HEK293 (cell line): ENCODE results near the gene DENND1A.
A peak's percentile ranks its signal among the peaks of the same experiment; 100 is the strongest.

ENCODE experiments used
- CTCF ChIA-PET: fragments of 350-600 bp; formaldehyde crosslinking; extraction: SDS; loops from one replicate; lab custom pipeline; 2021; ENCODE audit warnings: antibody characterized with exemption; lab: Yijun Ruan, JAX
- POLR2A ChIA-PET: fragments of 300-600 bp; formaldehyde crosslinking; extraction: SDS; loops from one replicate; lab custom pipeline; 2020; ENCODE audit warnings: antibody characterized with exemption, inconsistent platforms; lab: Yijun Ruan, JAX
- H3K27ac ChIP-seq: fragments of 200-500 bp; sonication (Bioruptor generic); 2 replicates; pipeline ENCODE4 v1.5.1; 2014; ENCODE audit warnings: low read depth, low read length, control low read depth, inconsistent platforms; ENCODE audit errors: extremely low read depth
- H3K36me3 ChIP-seq, 2 experiments: fragments of 200-500 bp in 1 of 2; sonication (Bioruptor generic) in 1 of 2; 1 replicate in 1 of 2; 2 replicates in 1 of 2; pipeline ENCODE4 v1.5.1; 2014 to 2017; ENCODE audit warnings: inconsistent platforms in 2 of 2, low read length in 2 of 2; ENCODE audit not compliant: control insufficient read depth in 2 of 2, insufficient read depth in 1 of 2
- H3K4me1 ChIP-seq: fragments of 200-500 bp; sonication (Bioruptor generic); 2 replicates; pipeline ENCODE4 v1.5.1; 2014; ENCODE audit warnings: mild to moderate bottlenecking, low read length, inconsistent platforms; ENCODE audit not compliant: control insufficient read depth, insufficient read depth
- H3K4me3 ChIP-seq: 2 replicates; pipeline ENCODE4 v1.5.1; 2011; ENCODE audit warnings: low read depth, mild to moderate bottlenecking, control low read depth, low read length, moderate library complexity
- H3K9me3 ChIP-seq: fragments of 200-500 bp; sonication (Bioruptor generic); 2 replicates; pipeline ENCODE4 v1.5.1; 2014; ENCODE audit warnings: low read depth, low read length, inconsistent platforms; ENCODE audit not compliant: control insufficient read depth, insufficient read depth
- PRDM4 ChIP-seq: fragments of 450-650 bp; formaldehyde crosslinking; IDR thresholded peaks from 2 replicates; pipeline ENCODE4 v1.5.1; 2017; ENCODE audit warnings: missing biosample characterization, missing genetic modification characterization
- ZBTB6 ChIP-seq: fragments of 450-650 bp; formaldehyde crosslinking; IDR thresholded peaks from 2 replicates; pipeline ENCODE4 v1.5.1; 2017; ENCODE audit warnings: missing biosample characterization, missing genetic modification characterization
- ZNF157 ChIP-seq: fragments of 450-650 bp; formaldehyde crosslinking; IDR thresholded peaks from 2 replicates; pipeline ENCODE4 v1.5.1; 2016; ENCODE audit warnings: missing biosample characterization, missing genetic modification characterization
- ZNF174 ChIP-seq: fragments of 450-650 bp; formaldehyde crosslinking; IDR thresholded peaks from 2 replicates; pipeline ENCODE4 v1.5.0; 2017; ENCODE audit warnings: missing biosample characterization, mild to moderate bottlenecking, missing genetic modification characterization
- ZNF175 ChIP-seq: fragments of 450-650 bp; formaldehyde crosslinking; IDR thresholded peaks from 2 replicates; pipeline ENCODE4 v1.5.1; 2016; ENCODE audit warnings: missing biosample characterization, missing genetic modification characterization
- ZNF214 ChIP-seq: fragments of 450-650 bp; formaldehyde crosslinking; IDR thresholded peaks from 2 replicates; pipeline ENCODE4 v1.5.1; 2017; ENCODE audit warnings: missing biosample characterization, mild to moderate bottlenecking, missing genetic modification characterization, borderline replicate concordance
- ZNF571 ChIP-seq: fragments of 450-650 bp; formaldehyde crosslinking; IDR thresholded peaks from 2 replicates; pipeline ENCODE4 v1.5.0; 2017; ENCODE audit warnings: missing biosample characterization, missing genetic modification characterization
- ZNF596 ChIP-seq: fragments of 450-650 bp; IDR thresholded peaks from 2 replicates; pipeline ENCODE4 v1.5.0; 2018; ENCODE audit warnings: missing biosample characterization, mild to moderate bottlenecking, missing genetic modification characterization, moderate library complexity
- ZNF658 ChIP-seq: fragments of 450-650 bp; formaldehyde crosslinking; IDR thresholded peaks from 2 replicates; pipeline ENCODE4; 2016; ENCODE audit warnings: missing biosample characterization, missing genetic modification characterization
- ZNF785 ChIP-seq: fragments of 450-650 bp; formaldehyde crosslinking; IDR thresholded peaks from 2 replicates; pipeline ENCODE4 v1.5.1; 2016; ENCODE audit warnings: missing biosample characterization, missing genetic modification characterization
- TF ChIP-seq, protein P1 (sequence below): fragments of 450-650 bp; formaldehyde crosslinking; IDR thresholded peaks from 2 replicates; pipeline ENCODE4 v1.5.1; 2016; ENCODE audit warnings: missing biosample characterization, missing genetic modification characterization
- TF ChIP-seq, protein P2 (sequence below): fragments of 450-650 bp; formaldehyde crosslinking; conservative IDR thresholded peaks from 2 replicates; pipeline ENCODE4 v1.5.1; 2016; ENCODE audit warnings: low read depth, missing biosample characterization, missing genetic modification characterization

DENND1A gene

DNA sequence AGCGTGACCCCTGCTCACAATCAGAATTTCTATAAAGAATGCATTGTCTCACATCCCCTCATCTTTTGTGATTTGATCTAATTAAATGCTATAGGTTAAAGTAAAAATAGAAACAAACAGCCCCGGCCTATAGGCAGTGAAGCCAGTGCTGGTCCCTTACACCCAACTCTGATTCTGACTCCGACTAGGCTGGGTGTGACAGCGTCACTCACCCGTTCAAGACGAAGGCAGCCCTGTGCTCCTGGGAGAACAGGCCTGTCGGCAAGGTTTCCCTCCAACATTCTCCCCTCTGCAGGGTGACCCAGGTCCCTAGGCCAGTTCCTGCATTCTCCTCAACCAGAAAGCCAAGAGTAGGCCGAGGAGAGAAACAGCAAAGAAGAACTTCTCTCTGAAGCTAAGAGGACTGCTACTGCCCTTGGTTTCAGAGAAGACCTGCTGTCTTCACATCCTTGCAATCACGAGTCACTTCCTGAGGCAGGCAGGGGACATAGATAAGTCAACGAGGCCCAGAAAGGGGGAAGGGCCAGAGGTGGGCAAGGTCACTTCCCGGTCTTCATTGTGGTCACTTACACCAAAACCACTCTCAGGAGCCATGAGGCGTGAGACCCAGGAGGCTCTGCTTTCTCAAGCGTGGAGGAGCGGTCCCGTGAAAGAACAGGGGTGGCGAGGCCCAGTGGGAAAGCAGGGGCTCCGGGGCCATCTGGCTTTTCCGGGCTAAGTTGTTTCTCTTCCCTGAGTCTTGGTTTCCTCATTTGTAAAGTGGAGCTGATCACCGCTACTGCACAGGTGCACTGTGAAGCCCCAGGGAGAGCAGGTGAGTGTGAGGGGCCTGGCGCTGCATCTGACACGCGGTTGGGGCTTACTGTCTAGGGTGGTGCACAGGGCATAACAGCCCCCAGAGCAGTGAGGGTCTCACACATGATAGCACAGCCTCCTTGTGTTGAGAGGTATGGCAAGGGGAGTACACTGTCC is 373.2 kb downstream of the DENND1A start:
- Histone ChIP-seq H3K4me1 (no peaks in the 10 kb centered on the region), H3K27ac (no peak overlapping the region), H3K36me3 (peaks cover 0 to 14% of the 10 kb centered on the region in 2 experiments; a peak in 1 of 3 replicates), H3K4me3 (no peak overlapping the region), H3K9me3 (no peaks in the 10 kb centered on the region)
- ChIA-PET CTCF (no interaction called here), POLR2A (no interaction called here)
- TF ChIP-seq PRDM4 (no peak), ZNF174 (tag by site-specific recombination) (no peak)

DNA sequence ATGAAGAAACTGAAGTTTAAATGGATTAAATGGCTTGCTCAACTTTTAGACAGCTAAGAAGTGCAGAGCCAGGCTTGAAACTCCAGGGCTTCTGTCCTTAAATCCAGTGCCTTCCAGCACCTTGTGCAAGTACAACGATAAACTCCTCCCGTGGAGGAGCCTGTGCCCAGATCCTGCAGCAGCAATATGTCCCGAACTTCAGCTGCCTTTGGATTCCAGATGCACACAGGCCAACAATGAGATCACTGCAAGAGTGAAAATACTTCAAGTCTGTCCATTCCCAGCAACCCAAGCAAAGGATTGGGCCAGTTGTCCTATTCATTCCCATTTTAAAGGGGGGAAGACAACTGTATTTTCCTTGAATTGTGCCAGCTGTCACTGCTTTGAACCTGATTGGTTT is 374.3 kb downstream of the DENND1A start:
- ChIA-PET CTCF (no interaction called here), POLR2A (no interaction called here)
- Histone ChIP-seq H3K4me1 (no peaks in the 10 kb centered on the region), H3K27ac (no peak overlapping the region), H3K36me3 (peaks cover 0 to 14% of the 10 kb centered on the region in 2 experiments; a peak in 1 of 3 replicates), H3K9me3 (no peaks in the 10 kb centered on the region), H3K4me3 (no peak overlapping the region)
- TF ChIP-seq ZNF785 (tag by site-specific recombination) (no peak), ZNF571 (no peak)

DNA sequence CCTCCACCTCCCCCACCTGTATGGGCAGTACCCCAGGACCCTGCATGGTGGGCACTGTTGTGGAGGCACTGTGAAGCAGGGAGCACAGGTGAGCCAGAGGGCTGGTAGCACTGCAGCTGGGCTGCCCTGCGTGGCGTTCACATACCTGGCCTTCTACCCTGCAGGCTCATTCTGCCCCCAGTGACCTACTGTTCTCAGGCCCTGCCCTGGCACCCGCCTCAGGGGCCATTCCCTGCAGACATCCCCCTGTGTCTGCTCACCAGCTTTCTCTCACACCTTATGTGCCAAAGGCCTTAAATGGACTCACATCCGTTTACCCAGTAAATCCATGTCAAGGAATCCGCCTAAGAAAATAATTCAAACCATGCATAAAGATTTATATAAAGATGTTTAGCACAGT is 377.4 kb downstream of the DENND1A start:
- Histone ChIP-seq H3K36me3 (peaks cover 0 to 13% of the 10 kb centered on the region in 2 experiments; a peak in 1 of 3 replicates), H3K4me3 (no peak overlapping the region), H3K9me3 (no peaks in the 10 kb centered on the region), H3K27ac (no peak overlapping the region), H3K4me1 (no peaks in the 10 kb centered on the region; the same call in 1 of the 2 replicates)
- POLR2A ChIA-PET, result no interaction called here
- TF ChIP-seq ZNF157 (tag by site-specific recombination) (no peak), ZNF658 (tag by site-specific recombination) (no peak), ZNF214 (tag by site-specific recombination) (no peak), ZNF175 (tag by site-specific recombination) (no peak)
- TF ChIP-seq, protein P1, sequence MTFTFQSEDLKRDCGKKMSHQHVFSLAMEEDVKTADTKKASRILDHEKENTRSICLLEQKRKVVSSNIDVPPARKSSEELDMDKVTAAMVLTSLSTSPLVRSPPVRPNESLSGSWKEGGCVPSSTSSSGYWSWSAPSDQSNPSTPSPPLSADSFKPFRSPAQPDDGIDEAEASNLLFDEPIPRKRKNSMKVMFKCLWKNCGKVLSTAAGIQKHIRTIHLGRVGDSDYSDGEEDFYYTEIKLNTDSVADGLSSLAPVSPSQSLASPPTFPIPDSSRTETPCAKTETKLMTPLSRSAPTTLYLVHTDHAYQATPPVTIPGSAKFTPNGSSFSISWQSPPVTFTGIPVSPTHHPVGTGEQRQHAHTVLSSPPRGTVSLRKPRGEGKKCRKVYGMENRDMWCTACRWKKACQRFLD (tag by site-specific recombination), result no peak
- CTCF ChIA-PET, result interaction anchor here (0.6 kb wide), 1 partner anchor 10 kb away, joined by 3 read pairs; no protein-coding TSS in a partner anchor

DNA sequence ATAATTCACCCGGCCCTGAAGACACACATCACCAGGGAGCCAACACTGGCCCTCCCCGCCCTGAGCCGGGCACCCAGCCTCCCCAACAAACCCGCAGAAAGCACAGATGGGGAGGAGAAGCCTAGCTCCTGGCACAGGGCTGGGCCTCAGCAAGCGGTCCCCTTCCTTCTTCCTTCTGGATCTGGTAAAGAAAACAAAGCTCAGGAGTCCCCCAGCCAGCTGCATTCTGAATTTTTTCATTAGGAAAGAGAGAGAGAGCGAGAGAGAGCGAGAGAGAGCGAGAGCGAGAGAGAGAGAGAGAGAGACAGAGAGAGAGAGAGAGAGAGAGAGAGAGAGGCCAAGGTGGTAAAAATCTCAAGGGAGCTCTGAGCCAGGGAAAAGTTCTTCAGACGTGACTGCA is 378.2 kb downstream of the DENND1A start:
- Histone ChIP-seq H3K4me1 (no peaks in the 10 kb centered on the region; the same call in 1 of the 2 replicates), H3K4me3 (no peak overlapping the region)
- TF ChIP-seq ZNF596 (tag by site-specific recombination) (peak; percentile 99), ZBTB6 (tag by site-specific recombination) (no peak)
- TF ChIP-seq, protein P2, sequence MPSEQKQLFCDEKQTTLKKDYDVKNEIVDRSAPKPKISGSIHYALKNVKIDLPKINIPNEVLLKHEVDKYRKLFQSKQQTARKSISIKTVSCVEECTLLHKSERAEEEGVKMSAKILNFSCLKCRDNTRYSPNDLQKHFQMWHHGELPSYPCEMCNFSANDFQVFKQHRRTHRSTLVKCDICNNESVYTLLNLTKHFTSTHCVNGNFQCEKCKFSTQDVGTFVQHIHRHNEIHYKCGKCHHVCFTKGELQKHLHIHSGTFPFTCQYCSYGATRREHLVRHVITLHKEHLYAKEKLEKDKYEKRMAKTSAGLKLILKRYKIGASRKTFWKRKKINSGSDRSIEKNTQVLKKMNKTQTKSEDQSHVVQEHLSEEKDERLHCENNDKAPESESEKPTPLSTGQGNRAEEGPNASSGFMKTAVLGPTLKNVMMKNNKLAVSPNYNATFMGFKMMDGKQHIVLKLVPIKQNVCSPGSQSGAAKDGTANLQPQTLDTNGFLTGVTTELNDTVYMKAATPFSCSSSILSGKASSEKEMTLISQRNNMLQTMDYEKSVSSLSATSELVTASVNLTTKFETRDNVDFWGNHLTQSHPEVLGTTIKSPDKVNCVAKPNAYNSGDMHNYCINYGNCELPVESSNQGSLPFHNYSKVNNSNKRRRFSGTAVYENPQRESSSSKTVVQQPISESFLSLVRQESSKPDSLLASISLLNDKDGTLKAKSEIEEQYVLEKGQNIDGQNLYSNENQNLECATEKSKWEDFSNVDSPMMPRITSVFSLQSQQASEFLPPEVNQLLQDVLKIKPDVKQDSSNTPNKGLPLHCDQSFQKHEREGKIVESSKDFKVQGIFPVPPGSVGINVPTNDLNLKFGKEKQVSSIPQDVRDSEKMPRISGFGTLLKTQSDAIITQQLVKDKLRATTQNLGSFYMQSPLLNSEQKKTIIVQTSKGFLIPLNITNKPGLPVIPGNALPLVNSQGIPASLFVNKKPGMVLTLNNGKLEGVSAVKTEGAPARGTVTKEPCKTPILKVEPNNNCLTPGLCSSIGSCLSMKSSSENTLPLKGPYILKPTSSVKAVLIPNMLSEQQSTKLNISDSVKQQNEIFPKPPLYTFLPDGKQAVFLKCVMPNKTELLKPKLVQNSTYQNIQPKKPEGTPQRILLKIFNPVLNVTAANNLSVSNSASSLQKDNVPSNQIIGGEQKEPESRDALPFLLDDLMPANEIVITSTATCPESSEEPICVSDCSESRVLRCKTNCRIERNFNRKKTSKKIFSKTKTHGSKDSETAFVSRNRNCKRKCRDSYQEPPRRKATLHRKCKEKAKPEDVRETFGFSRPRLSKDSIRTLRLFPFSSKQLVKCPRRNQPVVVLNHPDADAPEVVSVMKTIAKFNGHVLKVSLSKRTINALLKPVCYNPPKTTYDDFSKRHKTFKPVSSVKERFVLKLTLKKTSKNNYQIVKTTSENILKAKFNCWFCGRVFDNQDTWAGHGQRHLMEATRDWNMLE, result no peak
- TF ChIP-seq, all 188 proteins: peak for 1
- H3K36me3 ChIP-seq, result peaks cover 0 to 6% of the 10 kb centered on the region in 2 experiments; a peak in 1 of 3 replicates
- POLR2A ChIA-PET, result no interaction called here
- CTCF ChIA-PET, result interaction anchor here (0.6 to 1.0 kb wide), 4 partner anchors 12 to 489 kb away, joined by 3 to 4 read pairs (median 3); no protein-coding TSS in a partner anchor
- H3K27ac ChIP-seq, result no peak overlapping the region
- H3K9me3 ChIP-seq, result no peaks in the 10 kb centered on the region
